Parathyroid adenoma (tissue), 2 donors: ENCODE data around the gene DHRSX.

Experiments
- H2AFZ ChIP-seq: fragments of 300-600 bp; sonication (generic); one replicate; pipeline ENCODE4 v1.7.0; 2017; ENCODE audit warnings: antibody characterized with exemption, mild to moderate bottlenecking
- H3K27ac ChIP-seq: fragments of 300-600 bp; sonication (generic); one replicate; pipeline ENCODE4 v1.7.0; 2017
- H3K27me3 ChIP-seq: fragments of 300-600 bp; sonication (generic); one replicate; pipeline ENCODE4 v1.7.0; 2017; ENCODE audit warnings: low read length; ENCODE audit not compliant: control insufficient read depth, insufficient read depth
- H3K36me3 ChIP-seq: fragments of 300-600 bp; sonication (generic); one replicate; pipeline ENCODE4 v1.7.0; 2017; ENCODE audit warnings: low read length; ENCODE audit not compliant: control insufficient read depth, insufficient read depth
- H3K4me1 ChIP-seq: fragments of 300-600 bp; sonication (generic); one replicate; pipeline ENCODE4 v1.7.0; 2017; ENCODE audit warnings: control low read depth
- H3K4me2 ChIP-seq: fragments of 300-600 bp; sonication (generic); one replicate; pipeline ENCODE4 v1.7.0; 2017; ENCODE audit warnings: low read length
- H3K4me3 ChIP-seq: fragments of 300-600 bp; sonication (generic); one replicate; pipeline ENCODE4 v1.7.0; 2017; ENCODE audit warnings: low read depth, low read length
- H3K79me2 ChIP-seq: fragments of 300-600 bp; sonication (generic); one replicate; pipeline ENCODE4 v1.7.0; 2017; ENCODE audit warnings: control low read depth
- H3K9ac ChIP-seq: fragments of 300-600 bp; sonication (generic); one replicate; pipeline ENCODE4 v1.7.0; 2017; ENCODE audit warnings: mild to moderate bottlenecking
- H3K9me3 ChIP-seq: fragments of 300-600 bp; sonication (generic); one replicate; pipeline ENCODE4 v1.7.0; 2017; ENCODE audit warnings: low read length; ENCODE audit not compliant: control insufficient read depth
- TF ChIP-seq, protein P1 (sequence below): fragments of 300-600 bp; sonication (generic); IDR thresholded peaks from one replicate; pipeline ENCODE4 v1.7.0; 2017; ENCODE audit warnings: antibody characterized with exemption, mild to moderate bottlenecking
- donor health status: primary hyperparathyroidism.

Gene DHRSX

GRCh38 chrX:2546496-2546895 lies 45.7 kb upstream of the DHRSX start:
- Histone ChIP-seq H3K9ac (no peak overlapping the region), H3K4me3 (no peak overlapping the region), H3K79me2 (no peaks in the 10 kb centered on the region), H3K36me3 (no peaks in the 10 kb centered on the region), H3K27ac (no peak overlapping the region), H3K27me3 (no peaks in the 10 kb centered on the region), H3K4me1 (no peaks in the 10 kb centered on the region), H3K4me2 (no peak overlapping the region), H2AFZ (no peak overlapping the region), H3K9me3 (no peaks in the 10 kb centered on the region)
- TF ChIP-seq, protein P1, sequence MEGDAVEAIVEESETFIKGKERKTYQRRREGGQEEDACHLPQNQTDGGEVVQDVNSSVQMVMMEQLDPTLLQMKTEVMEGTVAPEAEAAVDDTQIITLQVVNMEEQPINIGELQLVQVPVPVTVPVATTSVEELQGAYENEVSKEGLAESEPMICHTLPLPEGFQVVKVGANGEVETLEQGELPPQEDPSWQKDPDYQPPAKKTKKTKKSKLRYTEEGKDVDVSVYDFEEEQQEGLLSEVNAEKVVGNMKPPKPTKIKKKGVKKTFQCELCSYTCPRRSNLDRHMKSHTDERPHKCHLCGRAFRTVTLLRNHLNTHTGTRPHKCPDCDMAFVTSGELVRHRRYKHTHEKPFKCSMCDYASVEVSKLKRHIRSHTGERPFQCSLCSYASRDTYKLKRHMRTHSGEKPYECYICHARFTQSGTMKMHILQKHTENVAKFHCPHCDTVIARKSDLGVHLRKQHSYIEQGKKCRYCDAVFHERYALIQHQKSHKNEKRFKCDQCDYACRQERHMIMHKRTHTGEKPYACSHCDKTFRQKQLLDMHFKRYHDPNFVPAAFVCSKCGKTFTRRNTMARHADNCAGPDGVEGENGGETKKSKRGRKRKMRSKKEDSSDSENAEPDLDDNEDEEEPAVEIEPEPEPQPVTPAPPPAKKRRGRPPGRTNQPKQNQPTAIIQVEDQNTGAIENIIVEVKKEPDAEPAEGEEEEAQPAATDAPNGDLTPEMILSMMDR = no peak

DNA sequence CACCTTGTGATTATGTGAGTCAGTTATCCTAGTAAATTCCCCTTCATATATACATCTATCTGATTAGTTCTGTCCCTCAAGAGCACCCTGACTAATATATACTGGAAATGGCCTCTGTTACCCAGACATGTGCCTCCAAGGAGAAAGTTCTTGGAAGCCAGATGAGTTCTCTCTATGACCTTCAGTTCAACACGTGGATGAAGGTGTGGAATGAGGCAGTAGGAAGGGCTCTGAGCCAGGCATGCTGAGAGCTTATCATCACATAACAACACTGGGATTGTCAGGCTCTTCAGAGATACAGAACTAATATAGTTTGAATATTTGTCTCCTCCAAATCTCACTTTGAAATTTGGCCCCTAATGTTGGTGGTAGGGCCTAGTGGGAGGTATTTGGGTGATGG lies 44.4 kb upstream of the DHRSX start:
- H3K4me2 ChIP-seq = no peak overlapping the region
- H3K4me3 ChIP-seq = no peak overlapping the region
- no peaks in the 10 kb centered on the region for H3K9me3 ChIP-seq
- no peaks in the 10 kb centered on the region for H3K79me2 ChIP-seq
- no peak overlapping the region for H2AFZ ChIP-seq
- H3K27ac ChIP-seq = no peak overlapping the region
- H3K9ac ChIP-seq = no peak overlapping the region
- TF ChIP-seq, protein P1 = no peak
- H3K36me3 ChIP-seq = no peaks in the 10 kb centered on the region
- no peaks in the 10 kb centered on the region for H3K4me1 ChIP-seq
- H3K27me3 ChIP-seq = no peaks in the 10 kb centered on the region

DNA sequence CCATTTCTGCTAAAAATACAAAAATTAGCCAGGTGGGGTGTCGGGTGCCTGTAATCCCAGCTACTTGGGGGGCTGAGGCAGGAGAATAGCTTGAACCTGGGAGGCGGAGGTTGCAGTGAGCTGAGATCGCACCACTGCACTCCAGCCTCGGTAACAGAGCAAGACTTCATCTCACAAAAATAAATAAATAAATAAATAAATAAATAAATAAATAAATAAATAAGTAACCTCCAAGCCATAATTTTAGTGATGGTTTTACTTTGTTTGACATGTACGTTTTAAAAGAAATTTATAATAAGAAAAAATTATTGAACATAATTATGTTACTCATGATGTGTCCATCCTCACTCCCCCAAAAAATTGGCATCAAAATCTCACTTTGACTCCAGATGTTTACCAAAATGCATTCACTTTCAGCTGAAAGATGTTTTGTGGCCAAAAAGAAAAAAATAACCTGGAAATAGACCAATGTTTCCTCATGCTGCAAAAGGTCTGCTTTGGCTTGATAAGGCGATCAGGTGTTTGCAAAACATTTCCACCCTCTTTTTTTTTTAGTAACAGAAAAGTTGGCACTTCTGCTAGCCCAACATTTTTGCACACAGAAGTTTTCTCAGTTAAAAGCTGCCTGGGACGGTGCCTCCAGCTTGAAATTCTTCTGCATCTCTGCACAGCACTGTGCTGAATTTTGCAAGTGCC lies 42.2 kb upstream of the DHRSX start:
- no peak overlapping the region for H3K9ac ChIP-seq
- H3K27ac ChIP-seq = no peak overlapping the region
- no peaks in the 10 kb centered on the region for H3K9me3 ChIP-seq
- H3K27me3 ChIP-seq = no peaks in the 10 kb centered on the region
- TF ChIP-seq, protein P1 = no peak
- H3K4me3 ChIP-seq = no peak overlapping the region
- H2AFZ ChIP-seq = no peak overlapping the region
- no peak overlapping the region for H3K4me2 ChIP-seq
- H3K36me3 ChIP-seq = no peaks in the 10 kb centered on the region
- H3K79me2 ChIP-seq = no peaks in the 10 kb centered on the region
- no peaks in the 10 kb centered on the region for H3K4me1 ChIP-seq

DNA sequence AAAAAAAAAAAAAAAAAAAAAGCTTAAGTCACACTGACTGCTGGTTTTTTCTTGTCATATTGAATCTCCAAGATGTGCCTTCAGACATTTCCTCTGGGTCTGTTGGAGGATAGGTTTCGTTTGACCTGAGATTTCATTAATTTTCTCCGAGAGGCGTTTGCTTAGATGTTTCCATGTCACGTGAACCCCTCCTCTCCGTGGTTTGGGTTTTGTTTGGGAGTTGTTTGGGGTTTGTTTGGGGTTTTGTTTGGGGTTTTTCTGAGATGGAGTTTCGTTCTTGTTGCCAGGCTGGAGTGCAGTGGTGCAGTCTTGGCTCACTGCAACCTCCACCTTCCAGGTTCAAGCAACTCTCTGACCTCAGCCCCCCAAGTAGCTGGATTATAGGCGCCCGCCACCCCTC lies 40.8 kb upstream of the DHRSX start:
- Histone ChIP-seq H3K27ac (no peak overlapping the region), H3K9me3 (no peaks in the 10 kb centered on the region), H2AFZ (no peak overlapping the region), H3K4me3 (no peak overlapping the region), H3K79me2 (no peaks in the 10 kb centered on the region), H3K4me1 (no peaks in the 10 kb centered on the region), H3K36me3 (no peaks in the 10 kb centered on the region), H3K4me2 (no peak overlapping the region), H3K9ac (no peak overlapping the region), H3K27me3 (no peaks in the 10 kb centered on the region)
- TF ChIP-seq, protein P1 = no peak

- Histone ChIP-seq H3K9me3 (no peaks in the 10 kb centered on the region), H3K27ac (no peak overlapping the region)
- TF ChIP-seq, protein P1 = no peak
Measured at GRCh38 chrX:2540426-2540947, 39.7 kb upstream of the DHRSX start.

More at GRCh38 chrX:2540426-2540947, 39.7 kb upstream of the DHRSX start:
- Histone ChIP-seq H3K4me2 (no peak overlapping the region), H2AFZ (no peak overlapping the region), H3K79me2 (no peaks in the 10 kb centered on the region), H3K27me3 (no peaks in the 10 kb centered on the region), H3K4me1 (no peaks in the 10 kb centered on the region), H3K4me3 (no peak overlapping the region), H3K9ac (no peak overlapping the region), H3K36me3 (no peaks in the 10 kb centered on the region)
